ENCODE results near the gene ST6GALNAC3.
A peak's percentile ranks its signal among the peaks of the same experiment; 100 is the strongest.
"Not testable (repeated sequence)": the region's sequence is repeated elsewhere in the genome, so short reads cannot be mapped to it uniquely, and the experiment has no call there.

The ST6GALNAC3 gene

DNA sequence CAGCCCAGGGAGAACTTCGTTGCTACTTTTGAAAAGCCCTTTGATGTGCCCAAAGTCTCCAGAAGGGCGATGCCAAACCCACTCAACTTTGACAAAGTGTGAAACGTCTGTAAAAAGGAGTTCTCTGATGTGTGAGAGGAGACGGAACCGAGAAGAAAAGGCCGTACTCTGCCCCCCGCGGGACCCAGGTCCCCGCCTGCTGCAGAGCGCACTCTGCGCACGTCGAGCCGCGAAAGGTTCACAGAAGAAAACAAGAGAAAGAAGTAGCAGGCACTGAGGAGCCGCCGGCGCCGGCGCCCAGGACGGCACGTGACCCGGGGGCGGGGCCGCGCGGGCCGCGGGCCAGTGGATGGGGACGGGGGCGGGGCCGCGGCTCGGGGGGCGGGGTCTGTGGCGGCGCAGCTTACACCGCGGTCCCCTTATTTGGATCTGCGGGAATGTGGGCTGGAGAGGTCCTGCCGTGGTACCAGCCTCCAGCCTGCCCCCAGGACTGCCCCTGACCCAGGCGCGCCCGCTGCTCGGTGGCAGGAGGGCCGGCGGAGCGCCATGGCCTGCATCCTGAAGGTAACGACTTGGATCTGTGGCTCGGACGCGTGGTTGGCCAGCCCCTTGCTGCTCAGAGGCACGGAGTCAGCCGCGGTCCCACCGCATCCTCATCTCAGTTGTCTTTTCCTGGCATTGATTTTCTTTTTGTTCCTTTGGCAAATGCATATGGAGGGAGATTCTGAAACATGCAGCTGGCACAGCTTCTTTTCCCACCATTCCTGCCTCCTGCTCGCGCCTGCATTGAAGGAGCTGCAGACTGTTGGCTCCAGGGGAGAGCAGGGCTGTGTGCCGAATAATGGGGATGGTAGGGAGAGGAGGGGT lies at the start of gene ST6GALNAC3:
ST6GALNAC3 (plus strand) TSS at position 426 of the 867 bp plus-strand sequence.
- DNase-seq (ENCODE audit: low read depth): peak; percentile 52

DNA sequence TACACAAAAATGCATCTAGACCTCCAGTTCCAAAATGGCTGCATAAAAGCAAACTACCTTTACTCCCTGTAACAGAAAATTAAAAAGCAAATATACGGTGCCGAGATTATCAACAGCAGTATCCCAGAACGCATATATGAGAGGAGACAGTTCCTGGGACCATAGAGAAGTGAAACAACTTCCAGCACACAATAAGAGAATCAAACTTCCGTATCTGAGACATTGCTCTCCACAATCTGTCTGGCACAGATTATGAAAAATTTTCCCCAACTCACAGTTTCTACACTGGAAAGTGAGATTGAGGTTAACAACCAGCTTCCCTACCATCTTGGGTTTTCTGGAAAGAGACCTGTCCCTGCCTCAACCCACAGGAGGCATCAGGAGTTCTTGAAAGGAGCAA lies 47.2 kb upstream of the ST6GALNAC3 start:
- DNase-seq (ENCODE audit: low read depth): no peak

DNA sequence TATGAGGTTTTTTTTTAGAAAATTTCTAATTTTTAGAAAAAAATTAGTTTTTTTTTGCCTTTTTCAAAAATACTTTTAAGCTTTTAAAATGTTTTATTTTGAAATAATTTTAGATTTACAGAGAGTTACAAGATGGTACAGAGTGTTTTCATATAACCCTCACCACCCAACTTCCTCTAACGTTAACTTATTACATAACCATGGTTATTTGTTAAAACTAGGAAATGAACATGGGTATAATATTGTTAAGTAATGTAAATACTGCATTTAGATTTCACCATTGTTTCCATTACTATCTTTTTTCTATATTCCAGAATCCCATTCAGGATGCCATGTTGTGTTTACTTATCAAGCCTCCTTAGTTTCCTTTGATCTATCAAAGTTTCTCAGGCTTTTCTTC lies 45.2 kb upstream of the ST6GALNAC3 start:
- DNase-seq (ENCODE audit: low read depth): no peak

DNA sequence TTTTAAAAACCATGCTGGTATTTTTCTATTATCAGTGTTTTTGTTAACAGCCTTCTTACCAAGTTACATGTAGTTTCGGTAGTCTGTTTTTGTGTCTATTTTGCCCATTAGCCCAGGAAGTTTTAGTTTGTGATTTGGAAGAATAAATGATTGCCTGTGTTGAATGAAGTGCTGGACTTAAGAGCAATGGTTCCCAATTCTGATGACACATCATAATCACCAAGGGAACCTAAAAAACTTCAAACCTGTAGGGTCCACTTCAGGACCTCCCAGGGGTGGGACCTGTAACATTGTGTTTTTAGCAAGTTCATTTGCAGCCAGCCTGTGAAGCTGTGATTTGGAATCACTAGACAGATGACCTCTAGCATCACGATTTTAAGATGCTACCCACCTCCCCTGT lies 43.0 kb upstream of the ST6GALNAC3 start:
- no peak for DNase-seq (ENCODE audit: low read depth)

DNA sequence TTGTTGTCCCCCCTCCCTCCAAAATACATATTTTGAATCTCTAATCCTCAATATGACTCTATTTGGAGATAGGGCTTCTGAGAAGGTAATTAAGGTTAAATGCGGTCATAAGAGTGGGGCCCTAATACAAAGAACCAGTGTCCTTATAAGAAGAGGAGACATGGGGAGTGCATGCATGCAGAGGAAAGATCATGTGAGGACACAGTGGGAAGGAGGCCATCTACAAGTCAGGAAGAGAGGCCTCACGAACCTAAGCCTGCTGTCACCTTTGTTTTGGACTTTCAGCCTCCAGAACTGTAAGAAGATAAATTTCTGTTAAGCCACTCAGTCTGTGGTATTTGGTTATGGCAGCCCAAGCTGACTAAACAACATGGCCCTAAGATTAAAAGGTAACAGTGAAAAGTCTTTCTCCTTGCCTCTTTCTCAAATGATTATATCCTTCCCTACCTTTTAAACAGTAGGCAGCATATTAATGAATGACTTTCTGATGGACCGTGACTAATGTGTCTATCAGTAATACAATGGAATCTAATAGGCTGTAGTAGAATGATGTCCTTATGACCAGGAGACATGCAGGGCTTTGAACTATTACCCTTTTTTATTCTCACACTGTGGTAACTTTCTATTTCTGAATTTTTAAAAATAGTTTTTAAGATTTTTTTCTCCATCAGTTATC lies 40.6 kb upstream of the ST6GALNAC3 start:
- no peak for DNase-seq (ENCODE audit: low read depth)

DNA sequence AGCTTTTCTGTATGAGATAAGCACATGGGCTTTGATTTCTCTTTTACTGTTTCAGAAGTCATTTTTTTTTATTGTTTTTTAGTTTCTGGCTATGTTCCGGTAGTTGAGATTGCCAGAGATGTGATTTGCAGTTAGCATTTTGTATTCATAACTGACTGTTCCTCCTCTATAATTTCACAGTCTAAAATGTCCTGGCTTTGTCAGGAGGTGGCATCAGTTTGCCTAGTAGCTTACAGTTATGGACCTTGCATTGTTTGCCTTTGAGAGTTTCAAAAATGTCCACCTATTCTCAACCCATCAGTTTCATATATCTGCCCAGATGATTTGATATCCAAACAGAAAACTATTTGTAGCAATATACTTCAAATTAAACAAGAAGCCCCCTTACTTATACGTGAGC lies 39.5 kb upstream of the ST6GALNAC3 start:
- peak; percentile 20 for DNase-seq (ENCODE audit: low read depth)

DNA sequence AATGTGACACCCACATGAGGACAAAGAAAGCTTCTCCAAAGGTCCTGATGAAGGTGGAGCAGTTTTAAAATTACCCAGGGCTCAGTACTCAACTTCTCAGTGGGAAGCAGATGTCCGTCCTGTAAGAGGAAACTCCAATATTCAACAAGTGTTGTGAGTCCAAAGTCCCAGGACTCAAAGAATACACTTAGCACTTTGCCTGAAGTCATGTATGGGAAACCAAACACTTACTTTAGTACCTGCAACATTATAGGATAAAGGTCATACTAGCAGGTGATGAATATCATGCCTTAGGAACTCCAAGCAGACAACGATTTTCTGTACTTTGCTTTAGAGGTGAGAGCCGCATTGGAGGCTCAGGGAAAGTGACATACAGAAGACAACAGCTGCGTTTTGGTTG lies 37.2 kb upstream of the ST6GALNAC3 start:
- DNase-seq (ENCODE audit: low read depth): no peak

DNA sequence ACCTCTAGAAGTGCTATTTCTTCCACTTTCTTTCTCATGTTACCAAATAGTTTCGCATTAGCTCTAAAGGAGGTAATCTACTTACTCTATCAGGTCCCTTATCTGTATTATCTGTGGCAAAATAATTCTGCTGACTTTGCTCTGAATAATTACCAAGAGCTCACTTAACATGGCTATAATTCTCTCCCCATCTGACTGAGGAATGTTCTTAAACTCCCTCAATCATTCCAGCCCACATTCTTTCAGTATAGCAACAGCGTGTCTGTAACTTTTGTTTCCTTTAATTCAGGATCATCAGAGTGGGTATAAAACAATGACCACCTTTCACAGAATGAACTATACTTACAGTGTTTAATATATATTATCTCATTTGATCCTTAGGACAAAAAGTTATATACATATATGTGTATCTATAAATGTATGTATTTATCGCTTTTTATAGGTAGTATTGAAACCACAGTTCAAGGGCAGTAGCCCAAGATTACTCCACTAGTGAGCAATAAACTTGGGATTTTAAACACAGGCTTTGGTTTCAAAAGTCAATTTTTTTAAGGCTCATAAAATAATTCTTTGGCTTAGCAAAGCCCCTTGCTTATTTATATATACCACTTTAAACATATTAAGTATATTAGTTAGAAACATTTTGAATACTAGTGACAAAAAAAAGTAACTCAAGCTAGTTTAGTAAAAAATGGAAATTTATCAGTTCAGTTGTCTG lies 36.1 kb upstream of the ST6GALNAC3 start:
- no peak for DNase-seq (ENCODE audit: low read depth)

DNA sequence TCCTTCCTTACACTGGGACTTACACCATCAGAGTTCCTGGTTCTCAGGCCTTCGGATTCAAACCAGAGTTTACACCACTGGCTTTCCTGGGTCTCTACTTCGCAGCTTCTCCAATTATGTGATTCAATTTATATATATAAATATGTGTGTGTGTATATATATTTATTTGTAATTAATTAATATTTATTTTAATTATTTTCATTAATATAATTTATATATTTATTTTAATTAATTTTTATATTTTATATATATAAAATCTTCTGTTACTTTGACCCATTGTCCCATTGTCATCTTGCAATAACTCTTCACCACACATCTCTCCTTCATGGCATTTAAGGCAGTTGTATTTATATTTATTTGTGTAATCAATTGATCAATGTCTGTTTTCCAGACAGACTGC lies 28.4 kb upstream of the ST6GALNAC3 start:
- no peak for DNase-seq (ENCODE audit: low read depth)

DNA sequence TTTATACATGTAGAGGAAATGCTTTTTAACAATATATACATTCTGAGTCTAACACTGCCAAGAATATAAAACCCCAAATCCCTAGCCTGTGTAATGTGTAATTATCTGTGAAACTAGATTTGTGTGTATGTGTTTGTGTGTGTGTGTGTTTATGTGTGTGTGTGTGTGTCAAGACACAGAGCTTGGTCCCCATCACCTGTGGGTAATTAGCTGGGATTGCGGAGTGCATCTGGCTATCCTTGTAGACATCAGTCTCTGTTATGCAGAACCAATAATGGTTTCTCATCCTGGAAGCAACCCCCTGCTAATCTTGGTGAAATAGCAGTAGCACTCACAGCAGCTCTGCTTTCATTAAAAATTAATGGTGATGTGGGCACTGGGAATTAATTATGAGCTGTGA lies 26.3 kb upstream of the ST6GALNAC3 start:
- no peak for DNase-seq (ENCODE audit: low read depth)

DNA sequence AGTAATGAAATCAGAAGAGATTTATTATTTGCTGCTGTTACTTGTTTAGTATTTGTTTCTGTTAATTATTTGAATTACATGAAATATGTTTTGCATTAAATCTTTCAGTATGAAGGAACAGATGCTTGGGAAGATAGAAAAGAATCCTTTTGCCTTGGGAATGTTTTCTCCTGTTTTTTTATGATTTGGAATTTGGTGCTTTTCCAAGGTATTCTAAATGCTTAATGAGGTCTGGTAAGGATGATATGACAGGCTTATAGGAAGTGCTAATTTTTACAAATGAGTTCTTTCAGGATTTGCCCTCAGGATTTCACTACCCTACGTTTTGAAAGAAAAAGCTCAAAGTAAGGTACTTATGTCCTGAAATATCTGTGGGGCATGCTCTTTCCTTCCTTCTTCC lies 25.6 kb upstream of the ST6GALNAC3 start:
- DNase-seq (ENCODE audit: low read depth): no peak

DNA sequence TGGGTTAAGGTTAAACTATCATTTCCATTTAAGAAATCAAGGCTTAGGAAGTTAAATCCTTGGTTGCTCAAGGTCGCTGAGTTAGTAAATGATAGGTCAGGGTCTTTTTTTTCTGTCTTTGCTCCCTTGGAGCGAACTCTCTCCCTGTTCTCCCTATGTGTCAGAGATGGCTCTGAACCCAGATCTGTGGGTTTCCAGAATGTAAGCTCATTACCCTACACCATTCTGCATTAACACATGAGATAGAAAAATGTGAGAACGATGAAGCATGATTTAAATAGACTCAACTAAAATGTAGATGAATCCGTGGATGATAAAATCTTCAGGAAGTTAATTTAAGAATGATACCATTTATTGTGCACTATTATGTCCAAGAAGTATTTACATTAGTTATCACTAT lies 25.0 kb upstream of the ST6GALNAC3 start:
- DNase-seq (ENCODE audit: low read depth): no peak

DNA sequence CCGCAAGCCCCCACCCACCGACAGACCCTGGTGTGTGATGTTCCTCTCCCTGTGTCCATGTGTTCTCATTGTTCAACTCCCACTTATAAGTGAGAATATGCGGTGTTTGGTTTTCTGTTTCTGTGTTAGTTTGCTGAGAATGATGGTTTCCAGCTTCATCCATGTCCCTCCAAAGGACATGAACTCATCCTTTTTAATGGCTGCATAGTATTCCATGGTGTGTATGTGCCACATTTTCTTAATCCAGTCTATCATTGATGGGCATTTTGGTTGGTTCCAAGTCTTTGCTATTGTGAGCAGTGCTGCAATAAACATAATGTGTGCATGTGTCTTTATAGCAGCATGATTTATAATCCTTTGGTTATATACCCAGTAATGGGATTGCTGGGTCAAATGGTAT lies 24.5 kb upstream of the ST6GALNAC3 start:
- not testable (repeated sequence) for DNase-seq (ENCODE audit: low read depth)

DNA sequence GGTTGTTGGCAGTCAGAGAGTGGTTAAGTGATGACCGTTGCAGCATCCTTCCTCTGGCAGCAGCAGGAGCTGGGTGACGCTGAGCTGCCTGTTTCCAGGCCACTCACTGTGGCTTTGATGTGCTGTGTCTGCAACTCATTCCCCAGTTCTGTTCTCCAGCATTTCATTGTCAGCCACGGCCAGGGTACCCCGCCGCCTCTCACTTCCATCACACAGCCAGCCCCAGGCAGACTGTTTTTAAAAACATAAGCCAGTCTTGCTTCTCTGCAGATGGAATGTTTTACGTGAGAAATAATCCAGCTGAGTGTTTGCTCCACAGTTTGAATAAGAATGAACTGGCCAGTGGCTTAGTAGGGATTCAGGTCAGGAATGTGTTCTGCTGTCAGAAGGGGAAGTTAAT lies 21.5 kb upstream of the ST6GALNAC3 start:
- peak; percentile 13 for DNase-seq (ENCODE audit: low read depth)

DNA sequence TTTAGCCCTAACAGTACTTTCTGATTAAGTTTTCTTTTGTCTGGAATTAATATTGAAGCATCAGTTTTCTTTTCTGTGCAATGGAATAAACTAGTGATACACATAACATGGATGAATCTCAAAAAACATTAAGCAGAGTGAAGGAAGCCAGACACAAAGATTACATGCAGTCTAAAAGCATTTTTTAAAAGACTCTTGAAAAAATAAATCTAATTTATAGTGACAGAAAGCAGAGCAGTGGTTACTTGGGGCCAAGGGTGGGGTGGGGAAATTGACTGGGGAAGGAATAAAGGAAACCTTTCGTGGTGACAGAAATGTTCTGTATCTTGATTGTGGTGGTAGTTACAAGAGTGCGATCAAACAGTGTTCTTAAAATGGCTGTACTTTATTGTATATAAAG lies 20.2 kb upstream of the ST6GALNAC3 start:
- DNase-seq (ENCODE audit: low read depth): no peak

DNA sequence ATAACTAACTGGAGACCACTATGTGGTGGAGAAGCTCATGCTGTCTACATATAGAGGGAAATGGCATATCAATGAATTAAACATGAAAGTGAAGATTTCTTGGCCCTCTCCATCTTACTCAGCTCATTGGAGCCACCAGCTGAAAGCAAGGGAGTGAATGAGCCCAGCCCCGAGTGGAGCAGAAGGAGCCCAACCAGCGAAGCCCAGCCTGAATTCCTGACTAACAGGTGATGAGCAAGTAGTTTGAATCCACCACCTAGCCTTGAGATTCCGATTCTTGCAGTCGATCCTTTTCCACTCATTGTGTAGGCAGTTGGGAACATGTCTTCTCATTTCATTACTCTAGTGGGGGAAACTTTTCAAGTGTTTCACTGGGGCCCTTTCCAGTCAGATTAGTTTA lies 18.6 kb upstream of the ST6GALNAC3 start:
- no peak for DNase-seq (ENCODE audit: low read depth)

DNA sequence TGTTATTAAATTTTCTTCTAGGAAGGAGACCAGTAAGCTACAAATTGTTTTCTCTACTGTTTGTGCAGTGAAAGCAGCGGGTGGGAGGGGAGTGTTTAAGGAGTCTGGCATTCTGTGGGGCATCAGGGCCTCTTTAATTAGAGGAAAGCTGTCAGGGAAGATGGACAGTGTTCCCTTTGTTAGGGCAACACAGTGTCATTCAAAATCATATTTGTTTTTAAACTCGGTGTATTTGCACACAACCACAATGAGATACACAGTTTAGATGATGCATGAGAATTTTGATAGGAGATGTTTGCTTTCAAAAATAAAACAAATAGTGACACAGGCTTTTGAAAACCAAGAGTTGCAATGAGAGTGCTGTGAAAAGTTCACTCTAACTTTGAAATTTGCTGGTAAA lies 15.1 kb upstream of the ST6GALNAC3 start:
- no peak for DNase-seq (ENCODE audit: low read depth)

DNA sequence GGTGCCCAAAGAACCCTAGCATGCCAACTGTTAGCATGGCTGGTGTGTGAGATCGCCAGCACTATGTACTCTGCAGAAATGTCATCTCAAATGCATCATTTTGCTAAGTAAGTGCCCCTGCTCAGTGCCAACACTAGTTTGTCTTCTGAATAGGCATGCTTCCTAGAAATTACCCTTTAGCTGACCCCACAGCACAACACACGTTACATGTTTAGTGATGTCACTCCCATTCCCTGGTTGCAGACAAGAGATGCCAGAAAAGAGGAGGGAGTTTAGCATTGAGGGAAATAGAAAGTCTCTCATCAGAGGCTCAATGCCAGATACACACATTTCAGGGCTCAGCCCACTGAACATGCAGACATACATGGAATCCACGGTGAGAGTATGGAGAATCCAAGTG lies 9.3 kb upstream of the ST6GALNAC3 start:
- DNase-seq (ENCODE audit: low read depth): no peak

DNA sequence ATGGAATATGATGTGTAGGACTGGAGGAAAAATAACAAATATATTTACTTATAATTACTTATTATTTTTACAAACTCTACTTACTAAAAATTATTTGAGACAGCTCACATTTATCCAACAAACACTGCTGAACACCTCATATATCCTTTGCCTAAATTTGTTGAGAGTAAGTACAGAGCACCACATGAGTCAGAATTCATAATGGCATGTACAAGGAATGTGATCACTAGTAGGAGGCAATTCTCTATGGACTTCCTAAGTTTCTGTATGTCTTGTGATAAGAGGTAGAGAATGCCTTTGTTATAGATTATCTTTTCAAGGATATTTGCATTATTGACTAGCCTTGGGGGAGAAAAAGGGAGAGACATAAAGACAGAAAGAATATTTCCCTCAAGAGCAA lies 8.2 kb upstream of the ST6GALNAC3 start:
- peak; percentile 6 for DNase-seq (ENCODE audit: low read depth)

DNA sequence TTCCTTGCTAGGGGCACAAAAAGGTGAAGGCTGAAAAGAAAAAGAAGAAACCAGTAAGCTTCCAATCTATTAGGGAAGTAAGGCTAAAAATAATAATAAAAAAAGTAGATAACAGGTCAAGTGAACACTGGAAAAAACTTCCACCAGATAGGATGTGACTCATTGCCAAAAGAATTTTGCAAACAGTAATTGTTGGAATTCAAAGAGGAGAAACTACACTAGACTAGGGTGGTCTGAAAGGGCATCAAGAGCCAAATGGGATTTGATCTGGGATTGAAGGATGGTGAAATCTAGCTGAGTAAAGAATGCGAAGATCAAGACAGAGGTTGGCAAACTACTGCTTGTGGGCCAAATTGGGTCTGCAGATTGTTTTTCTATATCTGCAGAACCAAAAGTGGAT lies 6.0 kb upstream of the ST6GALNAC3 start:
- peak; percentile 10 for DNase-seq (ENCODE audit: low read depth)

DNA sequence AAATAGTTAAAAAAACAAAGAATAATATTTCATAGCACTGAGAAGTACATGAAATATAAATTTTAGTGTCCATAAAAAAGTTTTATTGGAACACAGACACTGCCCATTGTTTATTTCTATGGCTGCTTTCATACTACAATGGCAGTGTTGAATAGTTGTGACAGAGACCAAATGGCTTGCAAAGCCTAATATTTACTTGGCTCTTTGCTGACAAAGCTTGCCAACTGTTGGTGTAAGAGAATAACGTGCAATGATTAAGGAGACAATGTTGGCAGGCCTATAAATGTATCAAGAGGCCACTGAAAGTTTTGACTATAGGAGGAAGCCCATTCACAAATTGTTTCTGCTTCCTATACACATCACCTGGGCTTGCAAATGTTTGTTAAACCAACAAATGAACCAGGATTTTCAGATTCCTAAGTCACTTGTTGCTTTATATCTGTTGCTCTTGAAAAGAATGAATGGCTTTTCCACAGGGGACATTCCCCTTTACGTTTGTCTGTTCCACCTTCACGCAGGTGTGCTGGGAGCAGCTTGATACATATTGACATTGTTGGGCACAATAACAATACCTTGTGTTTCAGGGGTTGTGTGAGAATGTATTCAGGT lies 5.5 kb upstream of the ST6GALNAC3 start:
- peak; percentile 52 for DNase-seq (ENCODE audit: low read depth)

DNA sequence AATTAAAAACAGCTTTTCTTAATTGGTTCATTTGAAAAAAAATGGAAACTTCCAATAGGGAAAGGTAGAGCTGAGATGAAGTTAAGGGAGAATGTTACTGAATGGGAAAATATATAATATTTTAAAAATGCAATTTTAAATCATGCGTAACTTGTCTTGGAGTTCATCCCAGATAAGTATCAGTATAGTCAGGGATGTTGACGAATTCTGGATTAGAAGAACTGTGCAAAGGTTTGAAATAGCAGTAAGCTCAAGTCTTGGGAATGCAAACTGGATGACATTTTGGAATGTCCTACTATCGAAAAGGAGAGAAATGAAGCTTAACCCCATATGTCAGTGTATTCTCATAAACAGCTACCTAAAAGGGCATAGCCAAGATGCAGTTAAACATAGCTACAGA lies 4.0 kb upstream of the ST6GALNAC3 start:
- DNase-seq (ENCODE audit: low read depth): peak; percentile 55

DNA sequence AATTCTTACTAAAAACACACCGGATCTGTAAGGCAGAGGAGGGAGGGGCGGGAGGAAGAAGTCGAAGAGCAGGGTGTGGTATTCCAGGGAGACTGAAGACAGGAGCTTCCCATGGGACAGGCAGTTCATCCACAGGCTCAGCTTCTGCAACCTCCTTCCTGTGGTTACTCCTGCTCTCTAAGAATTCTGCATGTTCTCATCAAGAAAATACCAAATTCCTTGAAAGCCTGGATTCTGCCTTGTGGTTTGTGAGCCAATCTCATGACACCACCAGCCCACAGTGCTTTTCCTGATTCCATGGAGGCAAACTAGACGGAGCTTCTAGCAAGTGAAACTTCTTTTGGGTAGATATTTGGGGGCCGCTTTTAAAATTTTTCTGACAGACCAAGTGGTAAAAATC lies 1.1 kb upstream of the ST6GALNAC3 start:
- peak; percentile 83 for DNase-seq (ENCODE audit: low read depth)

All from fibroblast of gingiva (primary cell).